Measurements from ENCODE around the gene SUN2. TPM values are rescaled to one million over a fixed set of nuclear protein-coding genes. Genes with fewer than 3 reads are reported as not detected.

Gene SUN2
- total and polyA plus RNA-seq, 2 of the 13 experiments (the other 11 are each of a cell fraction or from before 2014, with no cell fraction given), result 45.6 to 56.6 TPM

- no peak overlapping the region for H3K4me2 ChIP-seq (ENCODE audit: low read depth, low read length)
- no peak for TF ChIP-seq ZC3H4 (CRISPR knock-in tag; IDR thresholded peaks at IDR 0.05; ENCODE audit: borderline replicate concordance)
- TF ChIP-seq ZNF678 (CRISPR knock-in tag; IDR thresholded peaks at IDR 0.05), result no peak
- TF ChIP-seq IRF1 (CRISPR knock-in tag; IDR thresholded peaks at IDR 0.05; ENCODE audit: low read depth), result no peak
- no peak for TF ChIP-seq ZNF83 (CRISPR knock-in tag; IDR thresholded peaks at IDR 0.05; ENCODE audit: borderline replicate concordance)
- no peak for TF ChIP-seq ZNF326 (CRISPR knock-in tag; IDR thresholded peaks at IDR 0.05; ENCODE audit: borderline replicate concordance)
- no peak for TF ChIP-seq RFX1 (IDR thresholded peaks at IDR 0.05)
- no peak for TF ChIP-seq MATR3 (CRISPR knock-in tag; IDR thresholded peaks at IDR 0.05)
- no peak for TF ChIP-seq ZNF607 (CRISPR knock-in tag; IDR thresholded peaks at IDR 0.05; ENCODE audit: borderline replicate concordance)
- no peak for TF ChIP-seq ZNF350 (CRISPR knock-in tag; IDR thresholded peaks at IDR 0.05; ENCODE audit: borderline replicate concordance, low read depth)
- no peak for TF ChIP-seq SMAD3 (CRISPR knock-in tag; IDR thresholded peaks at IDR 0.05)
- no peak for TF ChIP-seq ZNF136 (CRISPR knock-in tag; IDR thresholded peaks at IDR 0.05; ENCODE audit: low read depth)
- TF ChIP-seq MYPOP (CRISPR knock-in tag; IDR thresholded peaks at IDR 0.05), result no peak
- TF ChIP-seq ZNF3 (CRISPR knock-in tag; IDR thresholded peaks at IDR 0.05), result no peak
- no peak for TF ChIP-seq FOXC1 (CRISPR knock-in tag; IDR thresholded peaks at IDR 0.05; ENCODE audit: borderline replicate concordance)
- no peak for TF ChIP-seq ZNF562 (CRISPR knock-in tag; IDR thresholded peaks at IDR 0.05; ENCODE audit: borderline replicate concordance)
- no peak for TF ChIP-seq NFE2L1 (CRISPR knock-in tag; IDR thresholded peaks at IDR 0.05; ENCODE audit: borderline replicate concordance)
- FAIRE-seq (no peak), ATAC-seq (no peak), DNase-seq (ENCODE audit: low spot score) (no peak)
- intact Hi-C loops (cut with micrococcal nuclease; ENCODE audit: unreplicated experiment), result no loop called here
- no peaks in the 10 kb centered on the region for H3K9me3 ChIP-seq (ENCODE audit: low read length)
- no peak overlapping the region for H3K27ac ChIP-seq (ENCODE audit: extremely low read length, insufficient read depth, low read length)
- in situ Hi-C loops (cut with HindIII; ENCODE audit: extremely low pct_ligation_motif_present, low pct_unique_long_range_greater_than_20kb), result no loop called here
- H3K4me1 ChIP-seq (ENCODE audit: insufficient read depth, low read length), result peaks cover 24% of the 10 kb centered on the region
- ChIA-PET CTCF (ENCODE audit: low intra/inter-chr PET ratio, low total read pairs) (no interaction called here), POLR2A (no interaction called here)
- H3K4me3 ChIP-seq (replicated peaks in 1 of 3; ENCODE audit: insufficient read depth in 1 of 3, low read depth in 2 of 3, low read length in 3 of 3), result no peak overlapping the region
- BruUV-seq (replicated peaks), result no TSS peak
- H2AFZ ChIP-seq (ENCODE audit: low read length), result no peak overlapping the region
- peaks cover 19% of the 10 kb centered on the region for H3K79me2 ChIP-seq (ENCODE audit: insufficient read depth, low read length)
- no peaks in the 10 kb centered on the region for H4K20me1 ChIP-seq (ENCODE audit: insufficient read depth, low read length)
- H3K27me3 ChIP-seq (ENCODE audit: control insufficient read depth in 1 of 2, insufficient read depth in 2 of 2, low read length in 2 of 2), result no peaks in the 10 kb centered on the region
- H3K36me3 ChIP-seq (replicated peaks in 1 of 2; ENCODE audit: control insufficient read depth in 1 of 2, insufficient read depth in 2 of 2, low read length in 2 of 2), result peaks cover 20 to 42% of the 10 kb centered on the region in 2 experiments
- 93% methylated on average over 1 of the region's 1 CpG for WGBS (ENCODE audit: low lambda C conversion rate)
- no peak overlapping the region for H3K9ac ChIP-seq (ENCODE audit: insufficient read depth, low read depth, low read length)
Observed at GRCh38 chr22:38689651-38690050, 66.1 kb downstream of the SUN2 start.

Measured in HepG2 (cell line).